Limb (tissue), 2 donors: ENCODE measurements around the gene TOP1.
"Not testable (repeated sequence)": the region's sequence is repeated elsewhere in the genome, so short reads cannot be mapped to it uniquely, and the experiment has no call there.

Experiments
- DNase-seq, 2 donors: peaks; one replicate each; pipeline ENCODE4 v3.0.0-alpha.2; 2016; ENCODE audit errors: extremely low spot score in 2 of 2

The TOP1 gene

GRCh38 chr20:41091927-41092326 lies 63.3 kb downstream of the TOP1 start:
- no peak for DNase-seq

- DNase-seq: no peak
These were observed 65.9 kb downstream of the TOP1 start for GRCh38 chr20:41094353-41095055.

- peak; percentile 66 to 80 for DNase-seq
These were observed 66.7 kb downstream of the TOP1 start for GRCh38 chr20:41095110-41095969.

GRCh38 chr20:41098703-41099250 lies 70.2 kb downstream of the TOP1 start:
- DNase-seq: no peak

- DNase-seq: no peak
These were observed 71.4 kb downstream of the TOP1 start for GRCh38 chr20:41100001-41100480.

- no peak for DNase-seq
These were observed 73.0 kb downstream of the TOP1 start for GRCh38 chr20:41101660-41102059.

- no peak for DNase-seq
These were observed 79.9 kb downstream of the TOP1 start for GRCh38 chr20:41108531-41108930.

- no peak for DNase-seq
These were observed 81.4 kb downstream of the TOP1 start for GRCh38 chr20:41110012-41110411.

GRCh38 chr20:41110930-41111577 lies 82.4 kb downstream of the TOP1 start:
- no peak for DNase-seq

GRCh38 chr20:41111578-41111951 lies 82.9 kb downstream of the TOP1 start:
- no peak for DNase-seq

- DNase-seq: no peak
These were observed 87.8 kb downstream of the TOP1 start for GRCh38 chr20:41116282-41116956.

- DNase-seq: not testable (repeated sequence)
These were observed 89.5 kb downstream of the TOP1 start for GRCh38 chr20:41118159-41118558.

- no peak for DNase-seq
These were observed 90.0 kb downstream of the TOP1 start for GRCh38 chr20:41118632-41119031.

GRCh38 chr20:41119614-41120561 lies 91.3 kb downstream of the TOP1 start:
- no peak for DNase-seq

GRCh38 chr20:41121399-41121798 lies 92.8 kb downstream of the TOP1 start:
- no peak for DNase-seq

- DNase-seq: peak in 1 of 2 donors; percentile 29
These were observed 95.0 kb downstream of the TOP1 start for GRCh38 chr20:41123631-41124030.

- DNase-seq: no peak
These were observed 96.0 kb downstream of the TOP1 start for GRCh38 chr20:41124451-41125094.

GRCh38 chr20:41125530-41126457 lies 97.2 kb downstream of the TOP1 start:
- DNase-seq: no peak

GRCh38 chr20:41126719-41127118 lies 98.1 kb downstream of the TOP1 start:
- no peak for DNase-seq
